A549 (cell line): Measurements from ENCODE around the gene OR5W2. TPM values are rescaled to one million over a fixed set of nuclear protein-coding genes. Genes with fewer than 3 reads are reported as not detected.
"Not testable (repeated sequence)": the region's sequence is repeated elsewhere in the genome, so short reads cannot be mapped to it uniquely, and the experiment has no call there.

Source experiments
- ATAC-seq, 2 experiments: fragments of 200-7000 bp in 1 of 2; fragments of >200 bp in 1 of 2; cut with Nextera tagmentation in 1 of 2; cut with Tn5 transposase in 1 of 2; 3 replicates each; pipeline versions ENCODE4 v1.8.0 to v1.9.1; 2018 to 2020; ENCODE audit warnings: mild to moderate bottlenecking in 1 of 2, moderate library complexity in 1 of 2
- CTCF ChIA-PET: fragments of 300-600 bp; sonication (Branson Sonifier 250); formaldehyde crosslinking; extraction: SDS; loops from one replicate; lab custom pipeline; 2021; ENCODE audit warnings: antibody characterized with exemption, inconsistent platforms; lab: Yijun Ruan, JAX
- POLR2A ChIA-PET: fragments of 350-600 bp; formaldehyde crosslinking; extraction: SDS; loops from one replicate; lab custom pipeline; 2021; ENCODE audit warnings: antibody characterized with exemption, inconsistent platforms; lab: Yijun Ruan, JAX
- DNase-seq, 2 experiments: peaks; one replicate each; pipeline versions ENCODE4 v3.0.0 to v3.0.0-alpha.2; 2011 to 2016; ENCODE audit warnings: low read depth in 1 of 2, low spot score in 1 of 2
- FAIRE-seq: peaks from 2 replicates; lab custom pipeline; 2011; peaks lifted over from hg19 to GRCh38; lab: Jason Lieb, UNC
- H3K27ac ChIP-seq, 2 experiments: fragments of >200 bp; sonication (Bioruptor Twin); formaldehyde crosslinking; 3 replicates each; pipeline ENCODE4 v1.5.1; 2016 to 2017
- H3K4me1 ChIP-seq: fragments of >200 bp; sonication (Bioruptor Twin); formaldehyde crosslinking; 3 replicates; pipeline ENCODE4 v1.6.1; 2016
- H3K4me2 ChIP-seq: fragments of >200 bp; sonication (Bioruptor Twin); formaldehyde crosslinking; 3 replicates; pipeline ENCODE4 v1.6.1; 2016
- H3K4me3 ChIP-seq: fragments of >200 bp; sonication (Bioruptor Twin); formaldehyde crosslinking; 3 replicates; pipeline ENCODE4 v1.5.1; 2016
- H3K9me3 ChIP-seq: fragments of >200 bp; sonication (Bioruptor Twin); formaldehyde crosslinking; 3 replicates; pipeline ENCODE4 v1.6.1; 2016
- CHD4 ChIP-seq: fragments of 200-600 bp; sonication (generic); IDR thresholded peaks from 2 replicates; pipeline ENCODE4 v1.6.1; 2016; ENCODE audit warnings: antibody characterized with exemption, mild to moderate bottlenecking, borderline replicate concordance
- JUN ChIP-seq, 2 experiments: fragments of >200 bp; sonication (Bioruptor Twin); formaldehyde crosslinking; IDR thresholded peaks; 2 replicates in 1 of 2; 3 replicates in 1 of 2; pipeline ENCODE4 v1.6.1; 2016 to 2017
- MAZ ChIP-seq: fragments of 150-350 bp; IDR thresholded peaks from 2 replicates; pipeline ENCODE4 v1.6.1; 2014; ENCODE audit warnings: antibody characterized with exemption, low read depth, low read length, borderline replicate concordance
- WGBS: methylation state at CpG from one replicate; pipeline ENCODE4 v1.1.6; 2017; ENCODE audit errors: missing lambda C conversion rate; 5-methylcytosine and 5-hydroxymethylcytosine counted together
- polyA plus RNA-seq, 4 experiments: library from polyadenylated mRNA; depleted of rRNA in 3 of 4; stranded (reverse); fragments of >200 nt; fragmentation: RNase III in 1 of 4; extraction: RNeasy Plus Mini Kit Qiagen cat#74134 plus additional on column Dnase treatment in 1 of 4; gene quantifications; 2 replicates in 3 of 4; 3 replicates in 1 of 4; pipeline ENCODE4 v1.2.3, GENCODE V29; 2011 to 2017
- small RNA-seq, 6 experiments: library from RNA; depleted of rRNA; stranded (forward); fragments of <200 nt; gene quantifications; one replicate each; pipeline ENCODE3, GENCODE V24; 2012

Gene OR5W2
- polyA plus RNA-seq, 2 of the 4 experiments (the other 2 are of a cell fraction): not detected

DNA sequence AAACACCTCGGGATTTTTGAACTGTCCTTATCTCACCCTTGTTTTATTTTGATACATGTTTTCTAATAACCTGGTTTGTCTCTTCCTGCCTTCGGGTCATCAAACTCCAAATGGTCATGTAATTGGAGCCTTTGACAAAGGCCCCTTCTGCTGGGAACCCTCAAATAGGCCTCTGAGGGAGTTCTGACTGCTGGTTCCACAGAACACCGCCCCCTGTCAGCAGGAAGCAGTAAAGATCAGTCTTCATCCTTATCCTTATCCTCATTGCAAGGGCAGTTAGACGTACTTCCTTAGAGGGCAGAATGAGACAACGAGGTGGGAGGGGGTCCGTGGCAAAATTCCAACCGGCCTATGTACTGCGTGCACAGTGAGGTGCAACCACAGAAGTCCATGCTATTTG, 19.2 kb downstream of the OR5W2 start (continued):
- TF ChIP-seq MAZ (no peak), CHD4 (no peak), JUN (IDR thresholded peaks at IDR 0.05) (no peak)

DNA sequence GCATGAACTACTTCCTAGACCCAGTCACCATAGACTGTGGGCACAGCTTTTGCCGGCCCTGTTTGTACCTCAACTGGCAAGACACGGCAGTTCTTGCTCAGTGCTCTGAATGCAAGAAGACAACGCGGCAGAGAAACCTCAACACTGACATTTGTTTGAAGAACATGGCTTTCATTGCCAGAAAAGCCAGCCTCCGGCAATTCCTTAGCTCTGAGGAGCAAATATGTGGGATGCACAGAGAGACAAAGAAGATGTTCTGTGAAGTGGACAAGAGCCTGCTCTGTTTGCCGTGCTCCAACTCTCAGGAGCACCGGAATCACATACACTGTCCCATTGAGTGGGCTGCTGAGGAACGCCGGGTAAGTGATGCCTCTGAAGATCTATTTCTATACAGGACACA, 28.9 kb downstream of the OR5W2 start:
- WGBS: 4% methylated on average over 9 of the region's 9 CpGs

GRCh38 chr11:55884995-55885394, 29.4 kb downstream of the OR5W2 start:
- WGBS: 0% methylated on average over 4 of the region's 4 CpGs
- H3K4me3 ChIP-seq, DNase-seq, FAIRE-seq, H3K9me3 ChIP-seq, H3K4me2 ChIP-seq, ATAC-seq, H3K27ac ChIP-seq, CTCF ChIA-PET, H3K4me1 ChIP-seq, POLR2A ChIA-PET: not testable (repeated sequence)

More for the DNA sequence above, 28.9 kb downstream of the OR5W2 start:
- FAIRE-seq, H3K4me1 ChIP-seq, H3K4me2 ChIP-seq, DNase-seq, ATAC-seq, CTCF ChIA-PET, H3K9me3 ChIP-seq, POLR2A ChIA-PET, H3K27ac ChIP-seq, H3K4me3 ChIP-seq: not testable (repeated sequence)

DNA sequence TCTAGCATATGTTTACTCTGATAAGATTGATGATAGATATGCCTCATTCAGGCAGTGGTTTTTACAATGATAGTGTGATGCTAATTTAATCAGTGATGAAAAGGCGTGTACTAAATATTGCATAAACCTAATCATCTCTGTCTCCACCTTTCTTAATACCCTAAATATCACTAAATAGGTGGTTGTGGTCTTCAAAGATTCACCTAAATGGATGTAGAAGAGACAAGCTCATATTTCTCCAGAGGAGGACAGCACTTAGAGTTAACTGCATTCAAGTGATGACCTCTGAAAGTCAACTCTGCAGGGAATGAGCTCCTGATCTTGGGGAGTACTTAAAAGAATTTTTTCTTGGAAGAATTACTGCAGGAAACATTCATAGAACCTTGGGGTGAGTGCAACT, 31.4 kb downstream of the OR5W2 start, which contains the start of gene TRIM51:
Gene TRIM51, plus strand, starts transcription at position 301 of the 400 bp plus-strand sequence. CDS start 2,132 bp downstream, outside the sequence.
- H3K4me1 ChIP-seq, H3K4me2 ChIP-seq, DNase-seq, H3K27ac ChIP-seq, FAIRE-seq, H3K4me3 ChIP-seq, POLR2A ChIA-PET, CTCF ChIA-PET, ATAC-seq, H3K9me3 ChIP-seq: not testable (repeated sequence)
- 0% methylated on average over 1 of the region's 1 CpG for WGBS

DNA sequence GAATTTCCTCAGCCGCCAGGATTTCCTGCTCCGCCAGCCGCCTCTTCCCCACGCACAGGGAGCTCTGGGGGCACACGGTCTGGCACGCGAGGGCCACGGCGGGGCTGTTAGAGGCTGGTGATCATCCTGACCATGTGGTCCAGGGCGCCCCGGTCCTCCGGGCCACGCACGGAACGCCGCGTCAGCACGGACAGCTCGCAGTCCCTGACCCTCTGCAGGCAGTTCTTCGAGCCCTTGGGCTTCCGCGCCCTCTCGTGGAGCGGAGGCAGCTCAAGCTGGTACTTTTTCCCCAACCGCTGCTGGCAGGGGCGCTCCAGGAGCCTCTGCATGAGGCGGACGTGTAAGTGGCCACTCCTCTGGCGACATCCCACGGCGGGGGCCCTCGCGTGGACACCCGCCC, 41.2 kb downstream of the OR5W2 start:
- WGBS: 72% methylated on average over 18 of the region's 34 CpGs
- H3K4me2 ChIP-seq, H3K9me3 ChIP-seq, DNase-seq, H3K27ac ChIP-seq, H3K4me1 ChIP-seq, ATAC-seq, CTCF ChIA-PET, H3K4me3 ChIP-seq, POLR2A ChIA-PET, FAIRE-seq: not testable (repeated sequence)

- H3K4me1 ChIP-seq, CTCF ChIA-PET, H3K4me2 ChIP-seq, POLR2A ChIA-PET, DNase-seq, H3K4me3 ChIP-seq, ATAC-seq, FAIRE-seq, H3K27ac ChIP-seq, H3K9me3 ChIP-seq: not testable (repeated sequence)
- WGBS: 74% methylated on average over 4 of the region's 33 CpGs
Measured at GRCh38 chr11:55872731-55873130, 41.7 kb downstream of the OR5W2 start.

GRCh38 chr11:55867354-55867753, 47.0 kb downstream of the OR5W2 start:
- FAIRE-seq, DNase-seq, POLR2A ChIA-PET, H3K4me1 ChIP-seq, H3K4me3 ChIP-seq, H3K9me3 ChIP-seq, ATAC-seq, H3K4me2 ChIP-seq, H3K27ac ChIP-seq, CTCF ChIA-PET: not testable (repeated sequence)
- WGBS: 10% methylated on average over 3 of the region's 4 CpGs

Small RNA genes within 50 kb of the gene (small RNA-seq; reads per million reads assigned to genes)
- gene AC036111.3: 0 reads per million in 6 experiments

Other genes with a start within 250 kb of the OR5W2 start
- gene OR5D13, start 141.1 kb downstream of the OR5W2 start, polyA plus RNA-seq (2011; rRNA removed): not detected in 2 replicates
- not detected in 3 replicates for gene OR5D13, start 141.1 kb downstream of the OR5W2 start, polyA plus RNA-seq (2017; fragmentation: RNase III; extraction: RNeasy Plus Mini Kit Qiagen cat#74134 plus additional on column Dnase treatment)
- not detected in 2 replicates for gene OR5D14, start 119.0 kb downstream of the OR5W2 start, polyA plus RNA-seq (2011; rRNA removed)
- gene OR5D14, start 119.0 kb downstream of the OR5W2 start, polyA plus RNA-seq (2017; fragmentation: RNase III; extraction: RNeasy Plus Mini Kit Qiagen cat#74134 plus additional on column Dnase treatment): not detected in 3 replicates
- not detected in 2 replicates for gene OR5L1, start 103.2 kb downstream of the OR5W2 start, polyA plus RNA-seq (2011; rRNA removed)
- gene OR5L1, start 103.2 kb downstream of the OR5W2 start, polyA plus RNA-seq (2017; fragmentation: RNase III; extraction: RNeasy Plus Mini Kit Qiagen cat#74134 plus additional on column Dnase treatment): not detected in 3 replicates
- gene OR5D18, start 95.0 kb downstream of the OR5W2 start, polyA plus RNA-seq (2011; rRNA removed): not detected in 2 replicates
- gene OR5D18, start 95.0 kb downstream of the OR5W2 start, polyA plus RNA-seq (2017; fragmentation: RNase III; extraction: RNeasy Plus Mini Kit Qiagen cat#74134 plus additional on column Dnase treatment): not detected in 3 replicates
- not detected in 2 replicates for gene OR5L2, start 87.4 kb downstream of the OR5W2 start, polyA plus RNA-seq (2011; rRNA removed)
- gene OR5L2, start 87.4 kb downstream of the OR5W2 start, polyA plus RNA-seq (2017; fragmentation: RNase III; extraction: RNeasy Plus Mini Kit Qiagen cat#74134 plus additional on column Dnase treatment): not detected in 3 replicates
- not detected in 2 replicates for gene OR5D16, start 75.8 kb downstream of the OR5W2 start, polyA plus RNA-seq (2011; rRNA removed)
- gene OR5D16, start 75.8 kb downstream of the OR5W2 start, polyA plus RNA-seq (2017; fragmentation: RNase III; extraction: RNeasy Plus Mini Kit Qiagen cat#74134 plus additional on column Dnase treatment): not detected in 3 replicates
- gene TRIM51, start 31.3 kb downstream of the OR5W2 start, polyA plus RNA-seq (2011; rRNA removed): not detected in 2 replicates
- not detected in 3 replicates for gene TRIM51, start 31.3 kb downstream of the OR5W2 start, polyA plus RNA-seq (2017; fragmentation: RNase III; extraction: RNeasy Plus Mini Kit Qiagen cat#74134 plus additional on column Dnase treatment)
- gene OR5I1, start 21.8 kb upstream of the OR5W2 start, polyA plus RNA-seq (2011; rRNA removed): not detected in 2 replicates
- gene OR5I1, start 21.8 kb upstream of the OR5W2 start, polyA plus RNA-seq (2017; fragmentation: RNase III; extraction: RNeasy Plus Mini Kit Qiagen cat#74134 plus additional on column Dnase treatment): not detected in 3 replicates
- not detected in 2 replicates for gene OR10AG1, start 55.4 kb upstream of the OR5W2 start, polyA plus RNA-seq (2011; rRNA removed)
- gene OR10AG1, start 55.4 kb upstream of the OR5W2 start, polyA plus RNA-seq (2017; fragmentation: RNase III; extraction: RNeasy Plus Mini Kit Qiagen cat#74134 plus additional on column Dnase treatment): not detected in 3 replicates
- not detected in 2 replicates for gene OR5F1, start 80.0 kb upstream of the OR5W2 start, polyA plus RNA-seq (2011; rRNA removed)
- gene OR5F1, start 80.0 kb upstream of the OR5W2 start, polyA plus RNA-seq (2017; fragmentation: RNase III; extraction: RNeasy Plus Mini Kit Qiagen cat#74134 plus additional on column Dnase treatment): not detected in 3 replicates
- gene OR5AS1, start 113.1 kb upstream of the OR5W2 start, polyA plus RNA-seq (2011; rRNA removed): not detected in 2 replicates
- gene OR5AS1, start 113.1 kb upstream of the OR5W2 start, polyA plus RNA-seq (2017; fragmentation: RNase III; extraction: RNeasy Plus Mini Kit Qiagen cat#74134 plus additional on column Dnase treatment): not detected in 3 replicates
- gene OR8I2, start 178.7 kb upstream of the OR5W2 start, polyA plus RNA-seq (2011; rRNA removed): not detected in 2 replicates
- gene OR8I2, start 178.7 kb upstream of the OR5W2 start, polyA plus RNA-seq (2017; fragmentation: RNase III; extraction: RNeasy Plus Mini Kit Qiagen cat#74134 plus additional on column Dnase treatment): not detected in 3 replicates
- not detected in 2 replicates for gene OR8H2, start 189.1 kb upstream of the OR5W2 start, polyA plus RNA-seq (2011; rRNA removed)
- not detected in 3 replicates for gene OR8H2, start 189.1 kb upstream of the OR5W2 start, polyA plus RNA-seq (2017; fragmentation: RNase III; extraction: RNeasy Plus Mini Kit Qiagen cat#74134 plus additional on column Dnase treatment)
- not detected in 2 replicates for gene OR8H3, start 207.8 kb upstream of the OR5W2 start, polyA plus RNA-seq (2011; rRNA removed)
- not detected in 3 replicates for gene OR8H3, start 207.8 kb upstream of the OR5W2 start, polyA plus RNA-seq (2017; fragmentation: RNase III; extraction: RNeasy Plus Mini Kit Qiagen cat#74134 plus additional on column Dnase treatment)
- not detected in 2 replicates for gene OR8J3, start 225.6 kb upstream of the OR5W2 start, polyA plus RNA-seq (2011; rRNA removed)
- not detected in 3 replicates for gene OR8J3, start 225.6 kb upstream of the OR5W2 start, polyA plus RNA-seq (2017; fragmentation: RNase III; extraction: RNeasy Plus Mini Kit Qiagen cat#74134 plus additional on column Dnase treatment)
- not detected in 2 replicates for gene OR8K5, start 245.7 kb upstream of the OR5W2 start, polyA plus RNA-seq (2011; rRNA removed)
- not detected in 3 replicates for gene OR8K5, start 245.7 kb upstream of the OR5W2 start, polyA plus RNA-seq (2017; fragmentation: RNase III; extraction: RNeasy Plus Mini Kit Qiagen cat#74134 plus additional on column Dnase treatment)